T-cell (primary cell): Measurements from ENCODE around the gene CNN3. TPM values are rescaled to one million over a fixed set of nuclear protein-coding genes. Genes with fewer than 3 reads are reported as not detected.
A peak's percentile ranks its signal among the peaks of the same experiment; 100 is the strongest.
"Not testable (repeated sequence)": the region's sequence is repeated elsewhere in the genome, so short reads cannot be mapped to it uniquely, and the experiment has no call there.

Experiments used
- ATAC-seq, 4 experiments: fragments of 200-7000 bp in 3 of 4; fragments of 150-1000 bp in 1 of 4; cut with Tn5 transposase; replicated peaks in 1 of 4; 1 replicate in 3 of 4; 2 replicates in 1 of 4; pipeline ENCODE4 v1.10.0; 2021; ENCODE audit warnings: moderate library complexity in 3 of 4, mild to moderate bottlenecking in 2 of 4, moderate number of reproducible peaks in 1 of 4
- CTCF ChIA-PET, 2 donors: fragments of 300-600 bp; sonication (Branson Sonifier 250); formaldehyde crosslinking; loops; one replicate each; lab custom pipeline; 2022; ENCODE audit warnings: antibody characterized with exemption in 2 of 2; lab: Charles Lee
- POLR2A ChIA-PET, 2 donors: fragments of 300-600 bp; sonication (Branson Sonifier 250); formaldehyde crosslinking; loops; one replicate each; lab custom pipeline; 2022; ENCODE audit warnings: antibody characterized with exemption in 2 of 2; lab: Charles Lee
- DNase-seq, 35 experiments: peaks; one replicate each; pipeline versions ENCODE4 v3.0.0 to v3.0.0-alpha.2; 2013 to 2023
- H3K27ac ChIP-seq: one replicate; pipeline ENCODE4 v1.5.1; 2013; ENCODE audit warnings: low read length
- H3K27me3 ChIP-seq, 2 experiments: replicated peaks in 1 of 2; 1 replicate in 1 of 2; 2 replicates in 1 of 2; pipeline versions ENCODE4 v1.6.1 to v1.7.0; 2013; ENCODE audit warnings: low read length in 1 of 2, mixed read lengths in 1 of 2; ENCODE audit not compliant: control insufficient read depth in 2 of 2, insufficient read depth in 2 of 2; ENCODE audit errors: extremely low read depth in 1 of 2
- H3K36me3 ChIP-seq, 2 donors: 1 replicate in 1 of 2; 2 replicates in 1 of 2; pipeline versions ENCODE4 v1.6.1 to v1.7.0; 2013; ENCODE audit warnings: low read length in 1 of 2; ENCODE audit not compliant: control insufficient read depth in 2 of 2, insufficient read depth in 1 of 2; ENCODE audit errors: extremely low read depth in 1 of 2
- H3K4me1 ChIP-seq, 2 experiments: 1 replicate in 1 of 2; 2 replicates in 1 of 2; pipeline versions ENCODE4 v1.6.1 to v1.7.0; 2013; ENCODE audit warnings: low read length in 2 of 2, mixed read lengths in 1 of 2; ENCODE audit not compliant: insufficient read depth in 2 of 2, control insufficient read depth in 1 of 2; ENCODE audit errors: extremely low read depth in 1 of 2
- H3K4me3 ChIP-seq, 2 donors: 1 replicate in 1 of 2; 2 replicates in 1 of 2; pipeline versions ENCODE4 v1.5.1 to v1.7.0; 2013; ENCODE audit warnings: mild to moderate bottlenecking in 2 of 2, low read length in 1 of 2, moderate library complexity in 1 of 2; ENCODE audit not compliant: control insufficient read depth in 1 of 2; ENCODE audit errors: extremely low read depth in 1 of 2
- H3K9me3 ChIP-seq: 2 replicates; pipeline ENCODE4 v1.7.0; 2013
- H3K27ac Mint-ChIP-seq, 2 donors: one replicate each; pipeline ENCODE4 v1.8.0; 2020 to 2021; ENCODE audit warnings: mild to moderate bottlenecking in 2 of 2, mixed read lengths in 2 of 2
- H3K27me3 Mint-ChIP-seq, 2 donors: one replicate each; pipeline ENCODE4 v1.8.0; 2021 to 2022; ENCODE audit warnings: mixed read lengths in 2 of 2
- H3K36me3 Mint-ChIP-seq: one replicate; pipeline ENCODE4 v1.8.0; 2021; ENCODE audit warnings: mixed read lengths
- H3K4me1 Mint-ChIP-seq, 3 donors: one replicate each; pipeline ENCODE4 v1.8.0; 2020 to 2022; ENCODE audit warnings: mixed read lengths in 3 of 3, mild to moderate bottlenecking in 1 of 3
- H3K4me3 Mint-ChIP-seq, 3 donors: one replicate each; pipeline ENCODE4 v1.8.0; 2020 to 2022; ENCODE audit warnings: mild to moderate bottlenecking in 3 of 3, mixed read lengths in 3 of 3, moderate library complexity in 3 of 3
- H3K9me3 Mint-ChIP-seq, 3 donors: one replicate each; pipeline ENCODE4 v1.8.0; 2020 to 2022; ENCODE audit warnings: mixed read lengths in 3 of 3
- WGBS: methylation state at CpG from one replicate; pipeline ENCODE4 v1.1.5; 2013; ENCODE audit warnings: missing lambda C conversion rate; ENCODE audit not compliant: insufficient coverage; 5-methylcytosine and 5-hydroxymethylcytosine counted together
- total RNA-seq, 35 experiments: library from RNA in 6 of 35; stranded (reverse) in 6 of 35; fragments of 120-200 nt in 1 of 35; gene quantifications; one replicate each; pipeline versions ENCODE4 v1.2.1 to v1.2.4 and lab custom pipeline; 2013 to 2026

CNN3 gene
- total RNA-seq, 5 donors from 2014 or later (not counting 1 experiment from before 2014, with no cell fraction given), result 2.0 to 7.3 (median 5.0) TPM

DNA sequence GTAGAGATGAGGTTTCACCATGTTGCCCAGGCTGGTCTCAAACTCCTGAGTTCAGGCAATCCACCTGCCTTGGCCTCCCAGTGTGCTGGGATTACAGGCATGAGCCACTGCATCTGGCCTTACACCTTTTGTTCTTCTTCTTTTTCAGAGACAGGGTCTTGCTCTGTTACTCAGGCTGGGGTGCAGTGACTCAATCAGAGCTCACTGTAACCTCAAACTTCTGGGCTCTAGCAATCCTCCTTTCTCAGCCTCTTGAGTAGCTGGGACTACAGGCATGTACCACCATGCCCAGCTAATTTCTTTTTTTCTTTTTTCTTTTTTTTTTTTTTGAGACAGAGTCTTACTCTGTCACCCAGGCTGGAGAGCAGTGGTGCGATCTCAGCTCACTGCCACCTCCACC is 14.6 kb upstream of the CNN3 start:
- H3K27me3 Mint-ChIP-seq, result peaks cover 10 to 13% of the 10 kb centered on the region in 2 donors
- H3K4me1 Mint-ChIP-seq, H3K4me1 ChIP-seq, H3K9me3 ChIP-seq, H3K4me3 Mint-ChIP-seq, H3K27ac Mint-ChIP-seq, H3K36me3 Mint-ChIP-seq, H3K9me3 Mint-ChIP-seq, POLR2A ChIA-PET, H3K27me3 ChIP-seq, H3K36me3 ChIP-seq, H3K27ac ChIP-seq, H3K4me3 ChIP-seq, ATAC-seq, DNase-seq: not testable (repeated sequence)
- CTCF ChIA-PET, result interaction anchor here in 1 of 2 donors (0.6 kb wide), 1 partner anchor 25 kb away, joined by 3 read pairs; no protein-coding TSS in a partner anchor
- no CpG with 5 or more reads among the region's 1 CpG for WGBS

GRCh38 chr1:94940738-94941137 is 13.8 kb upstream of the CNN3 start:
- Mint-ChIP-seq H3K4me3 (no peak overlapping the region), H3K36me3 (no peaks in the 10 kb centered on the region), H3K4me1 (peaks cover 0 to 9% (median 0%) of the 10 kb centered on the region in 3 donors), H3K9me3 (no peaks in the 10 kb centered on the region), H3K27ac (no peak overlapping the region), H3K27me3 (peaks cover 10 to 13% of the 10 kb centered on the region in 2 donors)
- peaks cover 0 to 3% of the 10 kb centered on the region in 2 experiments for H3K27me3 ChIP-seq
- no peak overlapping the region for H3K27ac ChIP-seq
- ChIA-PET POLR2A (no interaction called here), CTCF (no interaction called here)
- no peaks in the 10 kb centered on the region for H3K4me1 ChIP-seq
- H3K36me3 ChIP-seq, result no peaks in the 10 kb centered on the region
- ATAC-seq (no peak), DNase-seq (no peak)
- no peak overlapping the region for H3K4me3 ChIP-seq
- WGBS, result 78% methylated on average over 3 of the region's 3 CpGs
- no peaks in the 10 kb centered on the region for H3K9me3 ChIP-seq

- no CpG with 5 or more reads among the region's 1 CpG for WGBS
- CTCF ChIA-PET, result no interaction called here
- no peaks in the 10 kb centered on the region for H3K36me3 ChIP-seq
- Mint-ChIP-seq H3K4me1 (peaks cover 2 to 15% (median 3%) of the 10 kb centered on the region in 3 donors), H3K27me3 (peaks cover 4 to 10% of the 10 kb centered on the region in 2 donors), H3K36me3 (no peaks in the 10 kb centered on the region), H3K4me3 (no peak overlapping the region), H3K9me3 (no peaks in the 10 kb centered on the region), H3K27ac (no peak overlapping the region)
- no peak overlapping the region for H3K27ac ChIP-seq
- no peak overlapping the region for H3K4me3 ChIP-seq
- POLR2A ChIA-PET, result no interaction called here
- ATAC-seq, result no peak
- no peaks in the 10 kb centered on the region for H3K9me3 ChIP-seq
- H3K4me1 ChIP-seq, result no peaks in the 10 kb centered on the region
- H3K27me3 ChIP-seq, result peaks cover 0 to 3% of the 10 kb centered on the region in 2 experiments
- no peak for DNase-seq
Observed at GRCh38 chr1:94937820-94938219, 10.9 kb upstream of the CNN3 start.

- peaks cover 2 to 15% (median 3%) of the 10 kb centered on the region in 3 donors for H3K4me1 Mint-ChIP-seq
- Histone ChIP-seq H3K27me3 (peaks cover 0 to 3% of the 10 kb centered on the region in 2 experiments), H3K4me1 (no peaks in the 10 kb centered on the region), H3K9me3 (no peaks in the 10 kb centered on the region), H3K27ac (no peak overlapping the region), H3K36me3 (no peaks in the 10 kb centered on the region), H3K4me3 (no peak overlapping the region)
- no peaks in the 10 kb centered on the region for H3K36me3 Mint-ChIP-seq
- H3K27ac Mint-ChIP-seq, result no peak overlapping the region
- no peaks in the 10 kb centered on the region for H3K9me3 Mint-ChIP-seq
- ChIA-PET POLR2A (no interaction called here), CTCF (no interaction called here)
- DNase-seq (no peak), ATAC-seq (no peak)
- H3K27me3 Mint-ChIP-seq, result peaks cover 4 to 10% of the 10 kb centered on the region in 2 donors
- no CpG with 5 or more reads among the region's 5 CpGs for WGBS
- no peak overlapping the region for H3K4me3 Mint-ChIP-seq
Observed at GRCh38 chr1:94936861-94937620, 10.1 kb upstream of the CNN3 start.

DNA sequence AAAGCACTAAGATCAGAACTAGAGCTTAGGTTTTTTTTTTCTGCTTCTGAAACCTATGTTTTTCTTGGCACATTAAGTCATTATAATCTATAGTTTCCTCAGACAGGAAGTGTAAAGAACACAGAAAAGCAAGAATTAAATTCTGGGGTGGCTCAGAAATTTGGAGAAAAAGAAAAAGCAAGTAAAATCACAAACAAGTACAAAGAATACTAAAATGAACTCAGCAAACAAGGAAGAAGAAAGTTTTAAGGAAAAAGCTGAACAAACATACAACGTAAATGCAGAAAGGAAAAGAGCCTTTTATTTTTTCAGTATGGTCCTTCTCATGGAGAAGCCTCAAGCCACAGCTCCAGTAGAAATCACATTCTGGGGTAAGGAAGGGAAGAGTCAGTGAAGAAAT is 8.6 kb upstream of the CNN3 start:
- Mint-ChIP-seq H3K9me3 (no peaks in the 10 kb centered on the region), H3K36me3 (no peaks in the 10 kb centered on the region), H3K4me3 (no peak overlapping the region), H3K27me3 (peaks cover 4 to 7% of the 10 kb centered on the region in 2 donors), H3K27ac (peak overlapping the region in 1 of 2 donors; percentile 16), H3K4me1 (peaks cover 2 to 15% (median 3%) of the 10 kb centered on the region in 3 donors)
- no peaks in the 10 kb centered on the region for H3K36me3 ChIP-seq
- H3K27ac ChIP-seq, result no peak overlapping the region
- CTCF ChIA-PET, result no interaction called here
- H3K9me3 ChIP-seq, result no peaks in the 10 kb centered on the region
- DNase-seq (no peak), ATAC-seq (no peak)
- H3K4me1 ChIP-seq, result no peaks in the 10 kb centered on the region
- WGBS, result no CpG with 5 or more reads among the region's 1 CpG
- H3K27me3 ChIP-seq, result peaks cover 0 to 2% of the 10 kb centered on the region in 2 experiments
- H3K4me3 ChIP-seq, result no peak overlapping the region
- POLR2A ChIA-PET, result no interaction called here

DNA sequence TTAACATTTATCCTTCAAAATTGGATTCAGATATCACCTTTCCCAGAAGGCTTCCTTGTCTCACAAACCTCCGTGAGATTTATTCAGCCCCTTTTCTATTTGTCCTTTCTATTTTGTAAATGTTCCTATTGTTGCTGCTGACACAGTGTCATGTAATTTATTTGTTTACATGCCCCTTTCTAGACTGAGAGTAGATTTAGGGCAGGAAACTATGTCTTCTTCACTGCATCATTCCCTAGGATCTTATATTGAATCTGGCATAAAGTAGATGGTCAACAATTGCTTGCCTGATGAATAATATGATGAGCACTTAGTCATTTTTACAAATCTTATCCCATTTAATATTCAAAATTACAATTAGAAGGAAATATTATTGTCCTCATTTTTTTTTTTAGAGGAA is 8.1 kb upstream of the CNN3 start:
- no peaks in the 10 kb centered on the region for H3K36me3 ChIP-seq
- peaks cover 4 to 6% of the 10 kb centered on the region in 2 donors for H3K27me3 Mint-ChIP-seq
- no peaks in the 10 kb centered on the region for H3K27me3 ChIP-seq
- CTCF ChIA-PET, result no interaction called here
- POLR2A ChIA-PET, result no interaction called here
- no CpG with 5 or more reads among the region's 1 CpG for WGBS
- no peak overlapping the region for H3K27ac Mint-ChIP-seq
- H3K9me3 ChIP-seq, result no peaks in the 10 kb centered on the region
- H3K4me3 ChIP-seq, result no peak overlapping the region
- H3K9me3 Mint-ChIP-seq, result no peaks in the 10 kb centered on the region
- DNase-seq (no peak), ATAC-seq (no peak)
- H3K36me3 Mint-ChIP-seq, result no peaks in the 10 kb centered on the region
- H3K27ac ChIP-seq, result no peak overlapping the region
- no peak overlapping the region for H3K4me3 Mint-ChIP-seq
- H3K4me1 Mint-ChIP-seq, result peaks cover 2 to 15% (median 3%) of the 10 kb centered on the region in 3 donors
- H3K4me1 ChIP-seq, result no peaks in the 10 kb centered on the region
